ENCODE data around the gene ROBO1.

The ROBO1 gene

GRCh38 chr3:78940128-78940527, 827.7 kb downstream of the ROBO1 start:
- ChIA-PET POLR2A (no interaction called here), CTCF (no interaction called here)
- DNase-seq (ENCODE audit: extremely low spot score), result no peak
- TF ChIP-seq LEF1 (IDR thresholded peaks at IDR 0.05; ENCODE audit: borderline replicate concordance) (no peak), ZNF384 (IDR thresholded peaks at IDR 0.05) (no peak), FOXA1 (IDR thresholded peaks at IDR 0.05) (no peak), FOXK2 (IDR thresholded peaks at IDR 0.05) (no peak), PKNOX1 (IDR thresholded peaks at IDR 0.05) (no peak), SUZ12 (IDR thresholded peaks at IDR 0.05) (no peak), ELF4 (IDR thresholded peaks at IDR 0.05) (no peak), FOXM1 (IDR thresholded peaks at IDR 0.05; ENCODE audit: borderline replicate concordance) (no peak), CTBP1 (IDR thresholded peaks at IDR 0.05; ENCODE audit: borderline replicate concordance) (no peak), HDGF (IDR thresholded peaks at IDR 0.05; ENCODE audit: borderline replicate concordance) (no peak), ARNT (IDR thresholded peaks at IDR 0.05) (no peak), TARDBP (IDR thresholded peaks at IDR 0.05) (no peak), L3MBTL2 (conservative IDR thresholded peaks at IDR 0.05) (no peak), BHLHE40 (IDR thresholded peaks at IDR 0.05; ENCODE audit: borderline replicate concordance) (no peak)

DNA sequence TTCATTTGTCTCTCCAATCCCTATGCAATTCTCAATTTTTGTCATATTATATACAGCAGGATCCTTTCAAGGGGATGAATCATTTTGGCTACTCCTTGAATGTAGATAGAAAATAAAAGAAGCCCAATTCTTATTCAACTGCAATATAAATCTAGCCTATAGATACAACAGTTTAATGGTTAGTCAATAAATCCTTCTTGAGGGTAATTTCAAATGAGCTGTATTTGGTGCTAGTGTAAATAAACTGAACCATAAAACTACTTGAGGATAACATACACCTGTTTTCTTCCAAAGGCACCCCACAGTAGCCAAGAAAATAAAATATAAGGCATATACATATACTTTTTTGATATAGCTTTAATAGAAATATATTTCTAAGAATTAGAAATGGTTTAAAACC, 830.3 kb downstream of the ROBO1 start:
- POLR2A ChIA-PET, result no interaction called here
- DNase-seq (ENCODE audit: extremely low spot score), result no peak
- TF ChIP-seq TARDBP (IDR thresholded peaks at IDR 0.05) (0 out of 2 replicates have a peak, but pooled peaks have one; percentile 27), HDGF (IDR thresholded peaks at IDR 0.05; ENCODE audit: borderline replicate concordance) (no peak), ARNT (IDR thresholded peaks at IDR 0.05) (no peak), FOXK2 (IDR thresholded peaks at IDR 0.05) (no peak), ELF4 (IDR thresholded peaks at IDR 0.05) (no peak), ZNF384 (IDR thresholded peaks at IDR 0.05) (no peak), FOXA1 (IDR thresholded peaks at IDR 0.05) (no peak), CTBP1 (IDR thresholded peaks at IDR 0.05; ENCODE audit: borderline replicate concordance) (peak; percentile 88), SUZ12 (IDR thresholded peaks at IDR 0.05) (no peak), L3MBTL2 (conservative IDR thresholded peaks at IDR 0.05) (no peak), PKNOX1 (IDR thresholded peaks at IDR 0.05) (peak; percentile 86), LEF1 (IDR thresholded peaks at IDR 0.05; ENCODE audit: borderline replicate concordance) (no peak), FOXM1 (IDR thresholded peaks at IDR 0.05; ENCODE audit: borderline replicate concordance) (no peak), BHLHE40 (IDR thresholded peaks at IDR 0.05; ENCODE audit: borderline replicate concordance) (no peak), SP1 (IDR thresholded peaks at IDR 0.05) (no peak), NFRKB (IDR thresholded peaks at IDR 0.05) (no peak)
- CTCF ChIA-PET, result no interaction called here

DNA sequence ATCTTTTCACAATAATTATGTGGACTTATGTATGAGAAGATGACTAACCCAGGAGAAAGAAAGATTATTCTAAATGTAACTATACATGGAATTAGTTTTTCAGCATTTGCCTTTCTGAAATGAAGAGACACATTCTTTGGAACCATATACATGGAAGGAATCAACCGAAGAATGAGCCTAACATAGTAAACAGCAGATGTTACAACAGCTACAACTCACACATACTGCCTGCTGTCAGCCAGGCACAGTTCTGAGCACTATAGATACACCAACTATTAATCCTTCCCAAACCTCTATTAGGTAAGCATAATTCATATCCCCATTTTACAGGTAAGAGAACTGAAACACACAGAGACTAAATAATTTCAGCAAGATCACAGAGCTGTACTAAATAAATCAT, 840.0 kb downstream of the ROBO1 start:
- TF ChIP-seq NFRKB (IDR thresholded peaks at IDR 0.05), result no peak
- TF ChIP-seq TARDBP (IDR thresholded peaks at IDR 0.05), result no peak
- no peak for TF ChIP-seq ZNF384 (IDR thresholded peaks at IDR 0.05)
- TF ChIP-seq ARNT (IDR thresholded peaks at IDR 0.05), result no peak
- TF ChIP-seq ELF4 (IDR thresholded peaks at IDR 0.05), result no peak
- no peak for TF ChIP-seq PKNOX1 (IDR thresholded peaks at IDR 0.05)
- TF ChIP-seq CTBP1 (IDR thresholded peaks at IDR 0.05; ENCODE audit: borderline replicate concordance), result no peak
- no peak for TF ChIP-seq BHLHE40 (IDR thresholded peaks at IDR 0.05; ENCODE audit: borderline replicate concordance)
- no peak for TF ChIP-seq FOXK2 (IDR thresholded peaks at IDR 0.05)
- TF ChIP-seq L3MBTL2 (conservative IDR thresholded peaks at IDR 0.05), result no peak
- ChIA-PET POLR2A (no interaction called here), CTCF (no interaction called here)
- DNase-seq (ENCODE audit: extremely low spot score), result no peak

DNA sequence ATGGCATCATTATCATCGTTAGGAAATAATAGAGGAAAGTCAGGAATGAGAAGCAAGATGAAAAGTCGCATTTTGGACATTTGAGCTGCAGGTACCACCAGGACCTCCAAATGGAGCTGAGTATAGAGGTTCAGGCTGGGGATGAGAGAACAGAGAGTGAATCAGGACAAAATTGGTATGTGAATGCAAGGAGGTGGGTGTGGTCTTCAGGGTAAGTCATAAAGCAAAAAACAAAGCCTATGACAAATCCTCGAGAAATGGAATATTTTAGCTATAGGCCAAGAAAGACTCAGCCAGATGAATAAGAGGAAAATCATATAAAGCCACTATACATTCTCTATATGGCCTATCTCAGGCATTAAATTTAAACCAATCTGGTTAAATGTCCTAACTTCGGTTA, 841.3 kb downstream of the ROBO1 start:
- CTCF ChIA-PET, result no interaction called here

GRCh38 chr3:78924711-78925110, 843.1 kb downstream of the ROBO1 start:
- no peak for TF ChIP-seq NFRKB (IDR thresholded peaks at IDR 0.05)
- POLR2A ChIA-PET, result no interaction called here
- DNase-seq (ENCODE audit: extremely low spot score), result no peak
- CTCF ChIA-PET, result no interaction called here

More for the DNA sequence above, 841.3 kb downstream of the ROBO1 start:
- POLR2A ChIA-PET, result no interaction called here
- no peak for DNase-seq (ENCODE audit: extremely low spot score)
- TF ChIP-seq L3MBTL2 (conservative IDR thresholded peaks at IDR 0.05) (no peak), FOXK2 (IDR thresholded peaks at IDR 0.05) (no peak)

GRCh38 chr3:78919021-78919755, 848.6 kb downstream of the ROBO1 start:
- ChIA-PET POLR2A (no interaction called here), CTCF (no interaction called here)
- TF ChIP-seq PKNOX1 (IDR thresholded peaks at IDR 0.05) (peak; percentile 18; the same call in 1 of the 2 replicates), FOXK2 (IDR thresholded peaks at IDR 0.05) (no peak)
- no peak for DNase-seq (ENCODE audit: extremely low spot score)
